Posterior cingulate gyrus (tissue), 11 donors: ENCODE measurements around the gene RGS1.
"Not testable (repeated sequence)": the region's sequence is repeated elsewhere in the genome, so short reads cannot be mapped to it uniquely, and the experiment has no call there.

Experiments used
- DNase-seq, 10 donors: peaks; one replicate each; pipeline versions ENCODE4 v3.0.0 to v3.0.0-alpha.2; 2020 to 2021; ENCODE audit warnings: mixed read lengths in 3 of 10
- intact Hi-C: fragments of 100-400 bp; cut with DNase I; formaldehyde crosslinking; loops from one replicate; pipeline ENCODE4 v1.15.1; 2023

Gene RGS1, protein sequence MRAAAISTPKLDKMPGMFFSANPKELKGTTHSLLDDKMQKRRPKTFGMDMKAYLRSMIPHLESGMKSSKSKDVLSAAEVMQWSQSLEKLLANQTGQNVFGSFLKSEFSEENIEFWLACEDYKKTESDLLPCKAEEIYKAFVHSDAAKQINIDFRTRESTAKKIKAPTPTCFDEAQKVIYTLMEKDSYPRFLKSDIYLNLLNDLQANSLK

DNA sequence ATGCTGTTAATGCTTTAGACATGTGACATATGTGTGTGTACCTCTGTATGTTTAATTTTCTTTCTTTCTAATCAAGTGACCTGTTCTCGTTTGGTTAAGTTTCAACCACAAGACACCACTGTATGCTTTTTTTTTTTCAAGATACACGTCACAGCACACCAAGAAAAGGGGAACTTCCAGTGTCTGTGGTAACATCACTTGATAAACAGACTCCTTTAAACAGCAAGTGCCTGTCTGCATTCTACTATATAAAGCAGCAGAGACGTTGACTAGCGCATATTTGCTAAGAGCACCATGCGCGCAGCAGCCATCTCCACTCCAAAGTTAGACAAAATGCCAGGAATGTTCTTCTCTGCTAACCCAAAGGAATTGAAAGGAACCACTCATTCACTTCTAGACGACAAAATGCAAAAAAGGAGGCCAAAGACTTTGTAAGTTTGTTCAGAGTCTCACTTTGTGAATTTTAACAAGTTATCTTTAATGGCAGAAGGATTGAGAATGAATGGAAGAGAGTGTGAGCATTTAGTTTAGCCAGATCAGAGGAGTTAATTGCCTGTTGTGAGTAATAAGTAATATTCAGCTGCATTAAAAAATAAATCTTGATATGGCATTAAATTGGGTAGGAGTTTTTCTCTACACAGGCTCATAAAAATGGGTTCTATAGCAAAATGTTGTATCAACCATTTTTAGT lies at the start of gene RGS1:
Gene RGS1 (plus strand): TSS at position 275 of the 691 bp plus-strand sequence. CDS start 20 bp downstream, at position 295.
- intact Hi-C loops, result no loop called here
- peak in 4 of 10 donors; percentile 10 to 81 (median 25) for DNase-seq

DNA sequence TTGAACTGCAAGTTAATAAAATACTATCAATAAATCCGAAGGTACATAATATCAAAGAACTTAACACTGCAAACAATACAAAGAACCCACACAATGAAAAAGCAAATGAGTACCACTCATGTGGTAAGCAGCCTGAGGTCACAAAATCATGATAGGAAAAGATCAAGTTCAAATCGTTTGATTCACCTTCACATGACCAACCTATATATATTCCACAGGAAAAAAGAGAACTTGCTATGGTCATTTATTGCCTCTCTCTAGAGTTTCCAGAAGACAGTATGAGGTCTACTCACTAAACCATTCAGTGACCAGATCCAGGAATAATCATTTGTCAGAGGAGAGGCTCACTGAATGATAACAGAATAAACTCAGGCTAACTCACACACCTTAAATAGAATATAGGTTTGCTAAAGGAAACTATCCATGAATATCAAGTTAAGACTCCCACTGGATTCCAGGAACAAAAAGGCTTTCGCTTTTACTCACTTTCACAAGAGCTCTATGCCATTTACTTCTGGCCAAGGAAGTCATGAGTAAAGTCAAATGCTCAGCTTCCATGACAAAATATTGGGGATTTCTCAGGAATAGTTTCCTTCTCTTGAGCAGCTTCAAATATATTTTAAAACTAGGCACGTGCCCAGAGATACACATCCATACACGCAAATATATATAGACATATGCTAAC lies 48.3 kb upstream of the RGS1 start:
- intact Hi-C loops, result no loop called here

DNA sequence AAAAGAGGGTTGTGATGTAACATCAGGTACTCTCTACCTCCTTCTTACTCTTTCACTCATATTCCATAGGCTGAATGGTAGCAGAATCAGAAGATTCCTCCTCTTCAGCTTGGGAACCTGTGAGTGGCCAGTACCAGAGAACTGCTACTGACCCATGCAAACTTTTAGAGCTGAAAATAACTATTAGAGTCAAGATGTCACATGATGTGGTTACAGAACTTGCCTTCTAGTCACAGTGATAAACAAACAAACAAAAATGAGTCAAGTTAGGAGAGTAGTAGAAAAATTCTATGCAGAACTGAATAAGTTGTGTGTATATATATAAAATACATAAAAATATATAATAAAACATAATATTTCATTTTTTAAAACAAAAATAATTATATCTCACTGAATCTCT lies 47.6 kb upstream of the RGS1 start:
- DNase-seq, result no peak
- intact Hi-C loops, result no loop called here

More for the DNA sequence above, 48.3 kb upstream of the RGS1 start:
- DNase-seq, result no peak

DNA sequence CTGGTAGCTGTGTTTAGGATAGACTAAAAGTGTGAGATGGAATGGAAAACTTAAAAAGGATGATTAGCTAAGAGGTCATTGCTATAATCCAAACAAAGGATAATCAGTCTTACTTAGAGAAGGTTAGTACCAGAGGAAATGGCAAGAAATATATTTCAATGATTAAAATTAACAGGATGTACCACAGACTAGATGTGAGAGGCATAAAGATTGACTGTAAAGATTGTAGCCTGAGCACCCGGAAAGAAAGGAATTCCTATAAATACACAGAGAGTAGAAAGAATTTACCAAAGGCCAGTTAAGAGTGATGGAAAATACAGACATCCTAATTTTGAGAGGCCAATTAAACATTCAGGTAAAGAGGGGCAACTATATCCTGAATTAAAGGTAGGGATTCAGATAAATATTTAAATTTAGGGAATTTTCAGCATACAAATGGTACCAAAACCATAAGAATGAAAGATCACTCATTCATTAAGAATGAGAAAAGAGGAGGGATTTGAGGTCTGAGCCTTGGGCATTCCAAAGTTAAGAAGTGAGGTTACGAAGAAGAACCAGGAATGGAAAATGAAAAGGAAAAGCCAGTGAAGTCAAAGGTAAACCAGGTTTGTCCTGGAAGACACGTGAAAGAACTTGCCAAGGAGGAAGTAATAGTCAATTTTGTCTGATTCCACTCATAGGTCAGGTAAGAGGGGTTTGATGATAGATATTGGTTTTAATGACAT lies 46.4 kb upstream of the RGS1 start:
- no peak for DNase-seq
- intact Hi-C loops, result no loop called here

DNA sequence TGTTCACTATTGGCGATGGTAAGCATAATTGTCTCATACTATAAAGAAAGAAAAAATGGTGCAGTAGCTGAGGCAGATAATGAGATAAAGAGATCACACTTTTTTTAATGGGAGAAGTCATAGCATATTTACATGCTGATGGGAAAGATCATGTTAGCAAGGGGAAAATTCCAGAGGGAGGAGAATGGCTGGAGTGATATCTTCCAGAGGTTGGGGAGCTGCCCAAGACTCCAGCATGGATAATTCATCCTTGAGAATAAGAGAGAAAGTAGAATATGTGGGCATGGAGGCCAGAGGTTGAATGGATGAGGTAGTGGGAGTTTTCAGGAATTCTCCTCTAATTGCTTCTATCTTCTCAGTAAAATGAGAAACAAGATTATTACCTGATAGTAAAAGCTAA lies 45.8 kb upstream of the RGS1 start:
- DNase-seq, result no peak
- intact Hi-C loops, result no loop called here

DNA sequence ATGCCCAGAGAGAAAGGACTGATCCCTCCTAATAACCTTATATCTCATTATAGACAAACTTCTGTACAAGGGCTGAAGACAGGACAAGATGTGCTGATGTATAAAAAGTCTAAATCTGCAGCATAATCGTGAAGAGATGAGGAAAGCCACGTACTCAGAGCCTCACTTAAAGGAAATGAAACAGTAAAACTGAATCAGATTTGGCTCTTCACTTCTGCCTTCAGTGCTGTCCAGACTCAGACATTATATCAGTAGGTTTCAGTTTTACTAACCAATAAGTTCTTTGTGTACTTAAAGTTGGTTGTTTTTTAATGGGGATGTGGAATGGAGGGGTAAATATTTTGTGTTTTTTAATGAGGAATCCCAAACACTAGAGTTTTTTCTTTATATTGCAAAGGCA lies 45.3 kb upstream of the RGS1 start:
- intact Hi-C loops, result no loop called here
- DNase-seq, result no peak

DNA sequence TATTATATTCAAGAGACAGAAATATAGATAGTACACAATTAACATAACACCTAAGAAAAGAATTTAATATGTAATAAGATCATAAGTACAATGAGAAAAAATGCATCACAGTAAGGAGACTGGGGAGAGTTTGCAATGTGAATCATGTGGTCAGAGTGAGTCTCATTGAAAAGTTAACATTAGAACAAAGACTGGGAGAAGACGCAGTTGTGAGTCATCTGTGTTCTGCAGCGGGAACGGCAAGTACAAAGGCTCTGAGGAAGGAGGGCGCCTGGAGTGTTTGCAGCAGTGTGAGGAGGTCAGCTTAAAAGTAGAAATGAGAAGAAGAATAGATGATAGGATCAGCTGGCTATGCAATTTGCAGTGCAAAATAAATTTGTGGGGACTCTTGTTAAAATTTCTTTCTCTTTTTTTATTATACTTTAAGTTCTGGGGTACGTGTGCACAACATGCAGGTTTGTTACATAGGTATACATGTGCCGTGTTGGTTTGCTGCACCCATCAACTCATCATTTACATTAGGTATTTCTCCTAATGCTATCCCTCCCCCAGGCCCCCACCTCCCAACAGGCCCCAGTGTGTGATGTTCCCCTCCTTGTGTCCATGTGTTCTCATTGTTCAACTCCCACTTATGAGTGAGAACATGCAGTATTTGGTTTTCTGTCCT lies 44.4 kb upstream of the RGS1 start:
- peak in 4 of 10 donors; percentile 12 to 86 (median 26) for DNase-seq
- intact Hi-C loops, result not testable (repeated sequence)

DNA sequence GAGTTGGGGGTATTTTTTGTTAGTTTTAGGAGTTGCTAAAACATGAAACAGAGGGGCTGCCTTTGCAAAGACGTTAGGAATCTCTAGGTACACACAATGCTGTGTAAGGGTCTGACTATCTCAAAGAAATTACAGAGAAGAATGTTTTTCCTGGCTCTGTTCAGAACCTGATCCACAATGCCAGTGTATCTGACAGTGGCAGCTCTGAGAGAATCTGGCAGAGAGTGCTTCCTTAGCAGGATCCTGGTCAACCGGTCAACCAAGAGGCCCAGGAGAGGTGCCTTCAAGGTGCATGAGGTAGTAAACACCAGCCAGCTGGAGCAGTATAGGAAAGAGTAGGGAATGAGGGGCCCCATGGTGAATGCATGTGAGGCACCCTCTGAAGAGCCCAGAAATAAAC lies 40.9 kb upstream of the RGS1 start:
- DNase-seq, result no peak
- intact Hi-C loops, result no loop called here

DNA sequence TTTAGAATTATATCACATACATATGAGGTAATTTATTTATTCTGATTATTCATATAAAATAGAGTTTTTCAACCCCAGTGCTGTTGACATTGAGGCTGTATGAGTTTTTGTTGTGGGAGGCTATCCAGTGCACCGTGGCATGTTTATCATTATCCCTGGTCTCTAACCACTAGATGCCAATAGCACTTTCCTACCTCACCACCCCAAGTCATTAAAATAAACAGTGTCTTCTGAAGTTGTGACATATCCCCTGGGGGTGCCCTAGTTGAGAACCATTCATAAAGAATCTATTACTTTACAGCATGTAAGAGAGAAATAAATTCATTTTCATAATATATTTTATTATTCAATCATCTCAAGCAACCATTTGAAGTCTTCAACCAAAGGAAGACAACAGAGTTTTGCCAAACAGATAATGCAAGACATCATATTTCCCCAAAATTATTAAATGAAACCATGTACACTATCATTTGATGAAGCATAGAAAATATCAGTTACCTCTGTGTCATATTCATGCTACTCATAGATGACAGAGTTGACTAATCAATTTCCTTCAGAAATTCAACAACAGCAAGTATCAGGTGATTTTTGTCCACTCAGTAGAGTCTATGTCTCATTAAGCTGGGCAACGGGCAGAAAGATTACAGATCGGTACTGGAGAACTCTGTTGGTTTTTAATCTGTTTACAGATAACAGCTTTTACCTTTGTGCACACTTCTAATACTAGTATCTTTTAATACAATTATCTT lies 39.5 kb upstream of the RGS1 start:
- intact Hi-C loops, result no loop called here
- no peak for DNase-seq

DNA sequence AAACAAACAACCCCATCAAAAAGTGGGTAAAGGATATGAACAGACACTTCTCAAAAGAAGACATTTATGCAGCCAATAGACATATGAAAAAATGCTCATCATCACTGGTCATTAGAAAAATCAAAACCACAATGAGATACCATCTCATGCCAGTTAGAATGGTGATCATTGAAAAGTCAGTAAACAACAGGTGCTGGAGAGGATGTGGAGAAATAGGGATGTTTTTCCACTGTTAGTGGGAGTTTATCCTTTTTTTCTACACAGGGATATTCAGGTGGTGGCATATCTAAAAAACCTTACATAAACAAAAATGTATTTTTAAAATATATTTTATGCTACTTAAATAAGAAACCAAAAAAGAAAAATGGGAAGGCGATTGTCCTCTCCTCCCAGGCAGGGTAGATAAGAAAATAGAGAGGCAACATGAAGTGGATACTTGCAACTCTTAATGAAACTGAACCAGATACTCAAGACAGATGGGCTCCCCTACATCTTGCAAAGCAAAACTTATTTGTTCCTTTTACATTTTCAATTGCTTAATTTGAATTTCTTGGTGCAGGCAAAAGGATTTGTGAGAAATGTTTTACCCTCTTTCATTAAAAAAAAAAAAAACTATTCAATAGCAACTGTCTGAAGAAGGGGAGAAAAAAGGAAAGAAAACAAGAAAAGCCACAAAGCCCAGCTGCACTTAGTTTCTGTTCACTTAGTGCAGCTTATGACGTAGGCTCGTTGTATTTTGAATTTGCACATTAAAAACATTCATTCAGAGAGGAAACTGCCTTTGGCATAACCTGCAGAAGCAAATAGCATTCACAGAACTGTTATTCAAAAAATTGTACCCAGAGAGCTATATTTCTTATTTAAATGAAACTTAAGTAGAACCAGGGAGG lies 36.9 kb upstream of the RGS1 start:
- DNase-seq, result no peak
- intact Hi-C loops, result no loop called here

DNA sequence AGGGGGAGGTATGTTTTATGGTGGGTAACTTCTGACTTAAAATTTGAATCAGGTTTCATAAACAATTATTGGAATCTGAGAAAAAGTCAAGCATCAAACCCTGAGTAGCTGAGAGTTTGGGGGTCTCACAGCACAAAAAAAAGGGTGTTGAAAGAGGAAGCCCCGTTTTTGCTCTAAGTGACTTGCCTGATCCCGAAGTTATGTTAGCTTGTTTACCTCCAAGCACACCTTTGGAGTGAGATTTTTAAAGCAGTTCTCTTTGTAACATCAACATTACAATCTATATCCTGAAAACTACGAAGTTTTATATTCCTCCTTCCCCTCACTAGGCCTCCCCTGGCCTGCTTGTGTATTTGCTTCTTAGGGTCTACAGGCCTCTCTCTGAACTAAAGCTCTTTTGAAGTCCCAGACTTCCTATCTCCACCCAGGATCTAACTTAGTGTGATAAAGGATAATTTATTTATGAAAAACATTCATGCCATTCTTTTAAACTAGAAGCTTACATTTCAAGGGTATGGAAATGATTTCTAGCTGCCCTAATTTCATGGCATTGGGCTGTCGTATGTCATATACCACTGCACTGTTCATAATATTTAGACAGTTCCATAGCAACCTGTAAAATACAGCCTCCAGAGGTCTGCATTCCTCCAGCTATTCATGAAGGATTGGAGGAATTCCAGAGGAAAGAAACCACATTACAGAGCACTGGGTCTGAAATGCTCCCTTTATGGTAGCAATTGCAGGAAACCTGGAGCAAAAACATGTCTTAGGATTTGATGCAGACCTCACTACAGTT lies 36.1 kb upstream of the RGS1 start:
- intact Hi-C loops, result no loop called here
- no peak for DNase-seq

DNA sequence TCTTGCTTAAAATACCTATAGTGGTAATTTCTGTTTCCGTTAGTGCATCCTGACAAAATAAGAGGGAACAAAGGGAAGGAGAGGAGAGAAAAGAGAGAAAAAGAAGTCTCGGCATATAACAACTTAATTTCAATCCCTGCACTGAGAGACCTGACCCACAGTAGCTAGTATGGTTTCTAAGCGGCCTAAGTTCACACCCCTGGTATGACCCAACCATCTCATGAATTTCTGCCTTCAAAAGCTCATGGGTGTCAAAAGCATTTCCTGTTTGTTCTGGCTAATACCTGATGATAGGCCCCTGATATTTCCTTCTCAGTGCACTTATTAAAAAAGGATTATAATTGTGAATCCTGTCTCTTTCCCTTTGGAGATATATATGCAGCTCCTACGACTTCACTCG lies 32.1 kb upstream of the RGS1 start:
- intact Hi-C loops, result no loop called here
- DNase-seq, result no peak

DNA sequence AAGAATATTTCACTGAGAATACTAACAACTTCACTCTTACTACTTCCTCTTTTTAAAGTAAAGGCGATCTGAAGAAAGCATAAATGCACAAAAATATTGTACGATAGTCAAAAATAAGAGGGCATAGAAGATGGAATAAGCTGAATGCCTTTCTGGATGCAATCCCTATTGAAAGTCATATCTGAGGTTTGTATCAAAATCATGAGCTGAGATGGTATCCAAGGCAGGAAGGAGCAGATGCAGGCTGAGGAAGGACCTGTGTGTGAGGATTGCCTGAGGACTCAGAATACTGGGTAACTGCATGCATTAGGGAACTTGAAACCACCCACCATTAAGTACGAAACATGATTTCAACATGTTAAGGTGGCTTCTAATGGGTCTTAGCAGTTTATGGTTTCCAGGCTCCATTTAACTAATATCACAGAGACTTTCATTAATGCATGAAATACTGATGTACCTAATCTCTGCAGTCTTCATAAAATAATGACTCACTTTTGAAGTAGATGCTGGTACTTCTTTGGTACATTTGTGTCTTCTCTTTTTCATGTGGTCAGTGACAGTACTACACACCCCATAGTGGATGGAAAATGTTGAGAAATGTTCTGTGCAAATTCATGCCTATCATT lies 29.6 kb upstream of the RGS1 start:
- DNase-seq, result no peak
- intact Hi-C loops, result no loop called here

DNA sequence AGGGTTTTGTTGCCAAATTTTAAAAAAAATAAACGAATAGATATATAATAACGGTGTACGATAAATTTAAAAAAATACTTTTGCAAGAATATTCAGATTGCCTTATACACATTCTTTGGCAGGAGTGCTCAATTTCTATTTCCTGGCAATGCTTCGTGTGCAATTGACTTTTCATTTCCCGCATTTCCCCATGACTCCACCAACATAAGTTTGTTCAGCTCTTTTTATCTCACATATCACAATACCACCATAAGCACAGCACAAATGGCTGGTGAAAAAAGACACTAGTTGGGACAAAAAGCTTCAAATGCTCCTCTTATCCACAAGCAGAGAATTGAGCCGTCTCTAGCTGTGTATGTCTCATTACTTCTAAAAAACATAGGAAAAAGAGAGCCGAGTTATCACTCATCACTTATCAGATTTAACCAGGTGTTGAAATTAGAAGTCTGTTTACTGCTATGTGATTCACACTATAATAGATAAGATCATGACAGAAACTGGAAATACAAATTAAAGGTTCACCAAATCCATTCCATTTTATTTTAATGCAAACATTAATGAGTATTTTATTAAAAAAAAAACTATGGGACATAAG lies 28.9 kb upstream of the RGS1 start:
- DNase-seq, result no peak
- intact Hi-C loops, result no loop called here

DNA sequence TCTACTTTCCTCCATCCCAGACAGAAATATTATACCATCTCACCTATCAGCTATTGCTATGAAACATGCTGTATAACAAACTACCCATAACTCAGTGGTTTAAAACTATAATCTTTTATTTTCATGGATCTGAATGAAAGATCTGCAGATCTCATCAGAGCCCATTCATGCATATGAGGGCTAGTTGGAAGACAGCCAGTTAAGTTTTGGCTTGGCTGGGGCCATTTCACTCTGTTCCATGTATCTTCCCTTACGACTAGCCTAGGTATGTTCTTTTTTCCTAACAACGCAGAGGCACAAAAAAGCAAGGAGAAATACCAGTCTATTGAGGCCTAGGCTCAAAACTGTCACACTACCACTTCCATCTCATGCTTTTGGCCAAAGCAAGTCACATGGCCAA lies 28.1 kb upstream of the RGS1 start:
- intact Hi-C loops, result no loop called here
- no peak for DNase-seq

DNA sequence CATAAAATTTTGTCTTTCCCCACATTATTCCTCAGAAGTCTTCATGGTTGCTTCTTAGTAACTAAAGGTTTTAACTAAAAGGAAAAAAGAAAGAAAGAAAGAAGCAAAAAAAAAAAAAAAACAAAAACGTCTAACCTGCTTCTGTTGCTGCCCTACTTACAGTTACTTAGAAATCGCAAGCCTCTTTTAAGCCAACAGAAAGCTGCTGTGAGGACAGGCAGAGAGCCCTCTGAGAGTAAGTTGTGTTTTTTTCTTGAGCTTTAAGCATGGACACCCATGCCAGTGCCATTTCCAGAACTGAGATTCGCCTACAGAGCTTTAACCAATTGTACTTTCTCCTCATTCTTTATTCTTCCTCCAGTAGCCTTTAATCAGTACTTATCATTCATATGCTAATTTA lies 25.6 kb upstream of the RGS1 start:
- DNase-seq, result no peak
- intact Hi-C loops, result no loop called here

DNA sequence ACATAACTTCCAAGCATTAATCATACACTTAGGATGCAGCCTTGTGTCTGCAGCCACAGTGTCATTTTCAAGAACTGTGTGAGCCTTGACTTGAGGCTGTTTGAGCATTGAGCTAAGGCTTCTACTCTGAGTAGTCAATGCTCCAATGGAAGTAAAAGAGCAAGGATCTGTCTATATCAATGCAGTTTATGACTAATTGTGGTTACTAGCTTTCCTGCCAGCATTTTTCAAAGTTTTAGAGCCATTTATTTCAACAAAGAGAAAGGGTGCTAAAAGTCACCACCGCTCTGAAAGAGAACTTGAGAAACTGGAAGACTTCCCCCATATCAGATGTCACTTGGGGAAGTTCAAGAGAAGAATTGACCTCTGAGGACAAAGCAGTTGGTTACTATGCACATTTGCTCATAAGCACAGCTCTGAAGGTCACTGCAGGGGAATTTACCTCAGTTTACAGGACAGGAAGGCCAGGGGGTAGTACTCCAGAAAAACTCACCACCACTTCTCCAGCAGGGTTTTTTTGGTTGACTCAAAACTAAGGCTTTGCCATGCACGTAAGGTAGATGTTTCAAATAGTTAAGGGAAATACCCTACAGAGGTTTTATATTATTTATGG lies 24.5 kb upstream of the RGS1 start:
- intact Hi-C loops, result no loop called here
- DNase-seq, result no peak
